SK-N-SH treated with all-trans-retinoic acid at 6 μM for 48 hours (cell line): ENCODE measurements around the gene NT5DC1.

ENCODE experiments used
- PPARA ChIP-seq: fragments of 250-450 bp; sonication (Bioruptor Pico); IDR thresholded peaks from 2 replicates; pipeline ENCODE4 v1.5.0; 2020; ENCODE audit warnings: mild to moderate bottlenecking, borderline replicate concordance
- ZC3H10 ChIP-seq: fragments of 250-450 bp; sonication (Bioruptor Pico); IDR thresholded peaks from 2 replicates; pipeline ENCODE4 v1.5.1; 2021; ENCODE audit warnings: mild to moderate bottlenecking, moderate library complexity
- ZFP3 ChIP-seq: fragments of 250-450 bp; sonication (Bioruptor Pico); IDR thresholded peaks from 2 replicates; pipeline ENCODE4 v1.5.0; 2020; ENCODE audit warnings: mild to moderate bottlenecking, moderate library complexity

- TF ChIP-seq ZC3H10 (CRISPR knock-in tag) (no peak), ZFP3 (no peak), PPARA (no peak)
Measured at GRCh38 chr6:116144605-116145004, 44.0 kb downstream of the NT5DC1 start.
